DMS 273 (cell line): ENCODE measurements around the gene PRIM2.
A peak's percentile ranks its signal among the peaks of the same experiment; 100 is the strongest.
"Not testable (repeated sequence)": the region's sequence is repeated elsewhere in the genome, so short reads cannot be mapped to it uniquely, and the experiment has no call there.

Experiments
- DNase-seq: peaks from one replicate; lab custom pipeline; 2025; ENCODE audit not compliant: unreplicated experiment; lab: John Stamatoyannopoulos, UW

Gene PRIM2

DNA sequence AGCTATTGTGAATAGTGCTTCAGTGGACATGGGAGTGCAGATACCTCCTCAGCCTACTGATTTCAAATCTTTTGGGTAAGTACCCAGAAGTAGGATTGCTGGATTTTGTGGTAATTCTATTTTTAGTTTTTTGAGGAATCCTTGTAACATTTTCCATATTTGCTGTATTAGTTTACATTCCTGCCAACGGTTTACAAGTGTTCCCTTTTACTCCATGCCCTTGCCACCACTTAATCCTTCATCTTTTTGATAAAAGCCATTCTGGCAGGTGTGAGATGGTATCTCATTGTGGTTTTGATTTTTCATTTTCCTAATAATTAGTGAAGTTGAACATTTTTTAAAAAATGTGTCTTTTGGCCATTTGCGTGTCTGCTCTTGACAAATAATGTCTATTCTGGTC, 125.8 kb downstream of the PRIM2 start:
- not testable (repeated sequence) for DNase-seq

DNA sequence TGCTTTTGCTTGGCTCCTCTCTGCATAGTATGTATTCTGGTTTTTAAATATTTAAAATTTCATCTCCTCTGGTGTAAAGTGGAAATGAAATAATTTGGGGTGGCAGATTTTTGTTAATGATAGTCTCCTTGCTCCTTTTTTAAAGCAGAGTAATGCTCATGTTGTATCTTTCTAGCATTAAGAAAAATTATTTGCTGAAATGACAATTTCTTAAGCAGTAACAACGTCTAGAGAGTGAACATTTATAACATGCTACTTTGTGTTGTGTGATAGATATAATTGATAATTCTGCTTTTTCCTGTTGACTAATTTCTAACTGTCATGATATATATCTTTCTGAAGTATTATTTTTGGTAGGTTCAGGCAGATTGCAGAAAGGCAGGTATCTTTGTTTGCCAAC, 127.4 kb downstream of the PRIM2 start:
- not testable (repeated sequence) for DNase-seq

DNA sequence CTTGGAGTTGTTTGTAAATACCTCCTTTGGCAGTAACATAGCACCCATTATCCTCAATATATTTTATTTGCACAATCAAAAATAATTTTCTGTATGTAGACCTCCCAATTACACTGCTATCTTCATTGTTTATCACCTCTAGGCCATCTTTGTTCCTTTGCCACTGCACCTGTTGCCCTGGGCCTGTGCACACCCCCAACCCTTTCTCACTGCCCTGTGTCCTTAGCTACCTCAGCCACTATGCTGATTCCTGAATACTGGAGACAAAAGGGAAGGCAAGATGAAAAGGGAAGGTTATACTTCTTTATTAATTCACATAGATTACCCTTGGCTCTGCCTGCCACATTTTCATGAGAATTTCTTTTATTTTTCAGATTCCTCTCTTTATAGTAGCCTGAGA, 127.9 kb downstream of the PRIM2 start:
- DNase-seq = not testable (repeated sequence)

DNA sequence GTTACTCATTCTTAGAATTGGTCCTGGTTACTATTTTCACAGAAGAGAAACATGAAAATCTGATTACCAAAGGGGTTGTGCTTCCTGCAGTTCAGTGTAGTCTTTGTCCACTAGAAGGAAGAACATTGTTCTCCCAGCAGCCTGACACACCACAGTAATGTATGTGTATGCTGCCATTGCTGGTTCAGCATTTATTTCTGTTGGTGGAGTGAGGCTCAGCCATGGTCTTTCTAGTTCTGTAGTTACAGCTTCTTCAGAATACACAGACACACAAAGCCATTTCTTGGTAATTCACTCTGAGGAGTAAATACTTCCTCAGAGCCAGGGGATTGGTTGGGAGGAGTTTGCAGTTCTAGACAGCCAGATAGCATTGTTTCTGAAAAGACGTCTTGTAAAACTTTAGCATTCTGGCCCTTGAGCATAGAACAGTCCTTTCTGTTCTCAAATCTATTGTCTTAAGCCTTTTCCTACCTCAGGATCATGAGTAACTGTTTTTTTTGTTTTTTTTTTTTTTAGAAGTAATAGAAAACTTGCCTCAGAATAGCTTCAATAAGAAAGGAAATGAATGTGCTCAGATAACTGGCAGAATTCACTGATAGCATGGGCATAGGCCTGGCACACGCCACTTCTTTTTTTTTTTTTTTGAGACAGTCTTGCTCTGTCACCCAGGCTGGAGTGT, 128.5 kb downstream of the PRIM2 start:
- not testable (repeated sequence) for DNase-seq

DNA sequence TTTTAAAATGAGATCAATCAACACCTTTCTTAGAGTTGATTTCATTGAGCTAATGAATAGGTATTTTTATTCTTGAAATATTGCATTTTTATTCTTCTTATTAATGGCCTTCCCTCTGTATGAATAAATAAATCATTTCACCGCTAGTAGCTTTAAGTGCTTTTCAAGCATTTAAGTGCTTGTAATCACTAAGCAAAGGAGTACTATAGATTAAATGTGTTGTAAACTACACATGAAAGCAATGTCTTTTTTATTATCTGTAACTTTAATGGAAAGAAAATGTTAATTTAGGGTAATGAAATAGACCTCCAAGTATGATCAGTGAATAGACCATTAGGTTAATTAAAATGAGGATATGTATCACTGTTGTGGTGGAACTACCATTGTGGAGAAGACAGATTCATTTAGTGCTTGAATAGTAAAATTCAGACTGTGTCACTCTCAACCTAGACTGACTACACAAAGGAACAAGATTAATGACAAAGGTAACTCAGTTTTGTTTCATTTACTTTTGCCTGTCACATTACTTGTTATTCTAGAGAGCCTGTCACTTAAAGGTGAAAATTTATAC, 132.2 kb downstream of the PRIM2 start:
- not testable (repeated sequence) for DNase-seq

DNA sequence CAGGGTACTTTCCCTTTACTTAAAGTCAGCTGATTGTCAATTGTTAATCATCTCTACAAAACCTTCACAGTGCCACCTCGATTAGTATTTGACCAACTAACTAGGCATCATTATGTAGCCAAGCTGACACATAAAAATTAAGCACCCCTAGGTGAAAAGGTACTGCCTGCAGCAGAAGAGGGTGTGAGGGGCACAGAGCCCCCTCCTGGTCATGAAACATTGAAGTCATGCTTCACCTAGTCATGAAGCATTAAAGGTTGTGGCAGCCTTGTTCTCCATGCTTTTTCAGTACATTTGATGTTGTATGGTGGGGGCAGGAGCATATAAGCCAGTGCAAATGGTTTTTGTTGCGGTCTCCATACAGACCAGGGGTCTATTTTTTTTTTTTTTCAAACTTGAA, 142.4 kb downstream of the PRIM2 start:
- not testable (repeated sequence) for DNase-seq

DNA sequence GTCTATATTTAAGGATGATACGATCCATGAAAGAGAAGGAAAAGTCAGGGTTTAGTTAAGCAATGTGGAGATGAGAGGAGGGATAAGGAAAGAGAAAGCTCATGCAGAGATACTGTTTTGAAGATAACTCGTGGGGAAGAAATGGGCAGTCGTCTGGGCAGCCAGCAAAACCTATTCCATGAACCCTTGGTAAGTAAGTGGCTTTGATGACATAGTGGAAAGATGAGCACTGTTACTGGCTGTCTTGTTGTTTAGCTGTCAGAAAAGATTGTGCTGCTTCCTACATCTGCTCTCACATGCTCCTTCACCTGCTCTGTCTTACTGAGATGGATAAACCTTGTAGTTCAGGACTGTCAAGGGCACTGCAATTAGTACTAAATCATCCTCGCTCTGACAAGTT, 143.6 kb downstream of the PRIM2 start:
- not testable (repeated sequence) for DNase-seq

DNA sequence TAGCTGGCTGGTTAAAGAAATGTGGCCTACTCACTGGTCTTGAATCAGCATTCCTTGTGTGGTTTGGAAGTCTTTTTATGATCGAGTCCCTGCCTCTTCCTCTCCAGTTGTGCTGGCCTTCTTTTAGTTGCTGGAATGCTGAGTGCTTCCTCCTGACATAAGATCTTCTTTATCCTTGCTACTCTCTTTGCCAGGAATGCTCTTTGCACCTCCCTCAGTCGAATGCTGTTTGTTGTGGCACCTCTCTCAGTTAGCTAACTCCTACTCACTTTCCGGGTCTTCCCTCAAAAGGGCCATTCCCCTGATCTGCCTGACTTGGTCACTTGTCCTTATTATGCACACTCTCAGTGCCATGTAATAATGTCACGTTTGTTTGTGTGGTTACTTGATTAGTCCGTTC, 146.4 kb downstream of the PRIM2 start:
- DNase-seq = not testable (repeated sequence)

DNA sequence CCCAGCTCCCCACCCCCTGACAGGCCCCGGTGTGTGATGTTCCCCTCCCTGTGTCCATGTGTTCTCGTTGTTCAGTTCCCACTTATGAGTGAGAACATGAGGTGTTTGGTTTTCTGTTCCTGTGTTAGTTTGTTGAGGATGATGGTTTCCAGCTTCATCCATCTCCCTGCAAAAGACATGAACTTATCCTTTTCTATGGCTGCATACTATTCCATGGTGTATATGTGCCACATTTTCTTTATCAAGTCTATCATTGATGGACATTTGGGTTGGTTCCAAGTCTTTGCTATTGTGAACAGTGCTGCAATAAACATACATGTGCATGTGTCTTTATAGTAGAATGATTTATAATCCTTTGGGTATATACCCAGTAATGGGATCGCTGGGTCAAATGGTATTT, 148.5 kb downstream of the PRIM2 start:
- DNase-seq = not testable (repeated sequence)

DNA sequence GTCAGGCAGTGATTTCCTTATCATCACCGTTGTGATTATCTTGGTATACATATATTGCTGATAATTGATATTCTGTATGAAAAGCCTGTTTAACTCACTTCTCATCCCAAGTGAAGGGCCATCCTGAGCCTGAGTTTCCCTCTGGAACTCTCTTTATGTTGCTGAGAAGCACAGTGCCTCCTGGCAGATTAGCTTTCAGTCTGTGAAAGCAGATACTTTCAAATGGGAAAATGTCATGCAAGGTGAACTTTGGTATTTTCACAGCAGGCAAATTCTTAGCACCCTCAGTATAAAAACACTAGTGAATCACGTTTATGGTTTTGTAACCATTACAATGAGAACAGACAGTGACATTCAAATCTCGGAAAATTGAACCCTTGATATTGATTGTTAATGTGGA, 151.6 kb downstream of the PRIM2 start:
- DNase-seq = peak; percentile 13

DNA sequence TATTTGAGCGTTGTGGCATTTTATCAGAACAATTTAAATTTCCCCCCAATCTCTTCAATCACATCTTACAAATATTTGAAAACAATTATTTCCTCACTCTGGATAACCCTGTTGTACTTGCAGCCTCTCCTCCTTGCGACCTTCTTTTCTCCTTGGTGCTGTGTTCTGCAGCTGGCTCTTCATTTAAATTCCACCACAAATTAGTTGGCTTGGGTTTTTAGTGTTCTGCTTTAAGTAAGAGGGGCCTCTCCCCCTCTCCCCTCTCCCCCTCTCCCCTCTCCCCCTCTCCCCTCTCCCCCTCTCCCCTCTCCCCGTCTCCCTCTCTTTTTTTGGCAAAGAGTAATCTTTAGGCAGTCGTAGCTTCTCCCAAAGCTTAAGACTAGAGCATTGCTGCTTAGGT, 152.7 kb downstream of the PRIM2 start:
- not testable (repeated sequence) for DNase-seq

DNA sequence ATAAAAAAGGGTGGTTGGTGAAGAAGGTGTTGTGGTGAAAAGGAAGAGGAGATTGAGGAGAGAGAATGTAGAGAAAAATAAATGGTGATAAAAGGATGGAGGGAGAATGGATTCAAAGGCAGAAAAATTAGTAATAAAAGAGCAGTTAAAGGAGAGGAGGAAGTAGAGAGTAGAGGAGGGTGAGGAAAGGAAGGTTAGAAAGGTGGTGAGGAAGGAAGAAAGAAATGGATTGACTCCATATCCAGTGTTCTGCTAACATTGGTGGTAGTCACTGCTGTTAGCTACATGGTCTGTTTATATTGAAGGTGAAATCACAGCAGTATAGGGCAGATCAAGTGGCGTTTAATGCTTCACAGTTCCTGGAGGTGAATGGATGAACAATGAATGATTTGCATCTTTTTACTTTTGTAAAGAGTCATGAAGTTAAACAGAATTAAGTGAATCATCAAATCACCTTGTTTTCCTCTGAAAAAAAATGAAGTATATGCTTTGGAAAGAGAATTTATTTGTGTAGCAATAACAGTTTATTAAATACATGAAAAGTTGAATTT, 154.0 kb downstream of the PRIM2 start:
- not testable (repeated sequence) for DNase-seq

DNA sequence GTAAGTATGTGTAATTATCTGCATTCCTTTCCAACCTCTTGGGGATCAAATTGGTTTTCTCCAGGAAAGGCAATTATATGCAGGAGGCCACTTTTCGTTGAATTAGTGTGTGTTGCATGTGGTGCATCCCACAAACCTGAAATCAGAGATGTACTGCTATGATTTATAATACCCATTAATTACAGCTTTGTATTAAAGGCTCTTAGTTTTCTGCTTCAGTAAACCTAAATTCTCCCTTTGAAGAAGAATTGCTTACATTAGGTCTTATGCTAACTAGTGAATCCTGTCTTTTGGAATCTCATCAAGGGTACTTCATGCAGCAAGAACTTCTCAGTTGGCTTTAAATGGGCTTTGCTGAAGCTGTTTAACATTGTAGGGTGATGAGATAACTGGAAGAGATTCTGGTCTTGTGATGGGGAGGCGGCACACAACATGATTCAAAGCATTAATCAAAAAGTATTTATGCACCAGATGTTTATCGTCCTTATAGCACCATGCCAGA, 155.5 kb downstream of the PRIM2 start:
- DNase-seq = peak; percentile 88

DNA sequence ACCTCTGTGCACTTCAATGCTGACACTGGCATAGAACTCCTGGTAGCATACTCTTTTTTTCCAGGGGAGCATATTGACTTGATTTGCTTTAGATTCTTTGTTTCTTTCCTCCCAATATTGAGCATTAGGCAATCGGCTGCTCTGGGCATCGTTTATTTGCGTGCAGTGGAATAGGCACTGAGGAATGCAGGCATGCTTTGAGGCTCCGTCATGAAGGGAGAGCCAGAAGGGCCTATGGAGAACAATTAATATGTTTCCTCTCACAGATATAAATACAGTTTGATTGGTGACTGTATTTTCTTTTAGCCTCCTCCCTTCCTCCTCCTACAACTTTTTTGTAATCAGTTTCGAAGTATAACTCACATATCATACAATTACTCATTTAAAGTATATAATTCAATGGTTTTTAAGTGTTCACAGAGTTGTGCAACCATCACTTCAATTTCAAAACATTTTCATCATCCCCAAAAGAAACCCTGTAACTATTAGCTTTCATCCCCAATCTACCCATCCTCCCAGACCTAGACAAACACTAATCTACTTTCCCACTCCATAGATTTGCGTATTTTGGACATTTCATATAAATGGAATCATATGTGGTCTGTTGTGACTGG, 157.5 kb downstream of the PRIM2 start:
- not testable (repeated sequence) for DNase-seq

DNA sequence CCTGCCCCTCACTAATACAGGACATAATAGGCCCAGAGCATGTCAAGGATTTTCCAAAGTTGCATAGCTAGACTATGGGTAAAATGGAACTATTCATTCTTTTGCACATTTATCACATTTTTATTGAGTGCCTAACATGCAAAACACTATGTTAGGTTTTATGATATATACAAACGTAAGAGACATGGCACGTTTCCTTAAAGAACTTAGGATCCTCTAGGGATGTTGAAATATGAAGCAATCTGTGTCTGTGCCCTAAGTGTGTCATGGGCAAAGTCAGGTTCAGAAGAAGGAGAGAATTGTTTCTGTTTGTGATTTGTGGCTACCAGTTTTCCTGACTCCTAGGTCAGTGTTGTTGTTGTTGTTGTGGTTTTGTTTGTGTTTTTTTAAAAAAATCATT, 158.2 kb downstream of the PRIM2 start:
- DNase-seq = not testable (repeated sequence)

DNA sequence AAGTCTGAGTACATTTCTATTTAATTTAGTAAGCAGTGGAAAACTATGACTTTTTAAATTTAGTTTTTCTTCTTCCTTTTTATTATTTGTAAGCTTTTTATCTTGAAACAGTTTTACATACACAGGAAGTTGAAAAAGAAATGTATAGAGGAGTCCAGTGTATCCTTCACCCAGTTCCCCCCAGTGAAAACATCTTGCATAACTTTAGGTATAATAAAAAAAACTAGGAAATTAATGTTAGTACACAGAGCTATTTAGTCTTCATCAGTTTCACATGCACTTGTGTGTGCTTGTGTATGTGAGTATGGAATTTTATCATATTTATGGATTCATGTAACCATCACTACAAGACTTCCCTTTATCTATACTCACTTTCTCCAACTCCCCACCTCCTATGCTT, 162.8 kb downstream of the PRIM2 start:
- DNase-seq = not testable (repeated sequence)

DNA sequence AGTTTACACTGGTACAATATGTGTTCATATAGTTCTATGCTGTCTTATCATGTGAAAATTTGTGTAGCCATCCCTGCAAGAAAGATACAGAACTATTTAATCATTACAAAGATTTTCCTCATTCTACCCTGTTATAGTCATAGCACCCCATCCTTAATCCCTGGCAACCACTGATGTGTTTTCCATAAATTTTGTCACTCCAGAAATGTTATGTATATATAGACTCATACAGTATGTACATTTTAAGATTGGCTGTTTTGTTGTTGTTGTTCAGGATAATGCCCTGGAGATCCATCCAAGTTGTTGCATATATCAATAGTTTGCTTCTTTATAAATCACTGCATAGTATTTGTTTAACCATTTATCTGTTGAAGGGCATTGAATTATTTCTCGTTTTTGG, 163.7 kb downstream of the PRIM2 start:
- not testable (repeated sequence) for DNase-seq

DNA sequence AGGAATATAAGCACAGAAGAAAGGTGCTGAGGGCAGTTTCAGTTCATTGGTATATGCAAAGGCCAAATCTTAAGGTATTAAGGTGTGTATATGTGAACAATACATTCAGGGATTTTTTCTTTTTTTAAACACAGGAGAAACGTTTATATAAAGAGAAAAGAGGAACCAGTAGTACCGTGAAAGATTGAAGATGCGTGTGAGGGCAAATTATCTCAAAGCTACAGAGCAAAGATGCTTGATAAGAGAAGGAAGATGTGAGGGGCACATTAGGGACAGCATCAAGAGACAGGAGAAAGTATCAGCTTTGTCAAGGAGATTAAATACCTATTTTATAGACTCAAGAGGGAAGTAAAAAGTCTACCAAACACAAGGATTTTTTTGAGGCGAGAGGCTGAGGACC, 165.0 kb downstream of the PRIM2 start:
- not testable (repeated sequence) for DNase-seq

DNA sequence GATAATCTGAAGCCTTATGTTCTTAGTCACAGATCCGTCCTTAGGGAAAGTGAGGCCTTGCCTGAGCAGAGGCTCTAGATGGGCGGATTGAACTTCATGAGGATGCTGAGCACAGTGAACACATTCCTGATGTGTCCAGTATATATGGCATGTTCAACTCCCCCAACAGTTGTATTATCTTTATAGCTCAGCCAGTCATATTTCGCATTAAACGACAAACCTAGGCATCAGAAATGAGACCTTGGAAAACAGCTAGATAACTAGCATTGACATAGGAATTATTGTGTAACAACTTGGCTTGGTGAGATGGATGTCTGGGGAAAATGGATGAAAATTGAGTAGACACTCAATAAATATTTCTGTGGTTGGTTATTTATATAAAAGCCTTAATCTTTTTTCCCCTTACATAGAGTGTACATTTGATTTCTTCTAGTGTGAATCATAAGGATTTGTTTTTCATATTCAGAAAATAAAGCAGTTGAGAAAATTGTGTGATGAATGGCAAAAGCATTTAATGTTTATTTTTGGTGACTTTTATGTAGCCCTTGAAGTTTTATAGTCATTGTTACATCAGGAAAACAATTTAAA, 169.2 kb downstream of the PRIM2 start:
- DNase-seq = not testable (repeated sequence)

DNA sequence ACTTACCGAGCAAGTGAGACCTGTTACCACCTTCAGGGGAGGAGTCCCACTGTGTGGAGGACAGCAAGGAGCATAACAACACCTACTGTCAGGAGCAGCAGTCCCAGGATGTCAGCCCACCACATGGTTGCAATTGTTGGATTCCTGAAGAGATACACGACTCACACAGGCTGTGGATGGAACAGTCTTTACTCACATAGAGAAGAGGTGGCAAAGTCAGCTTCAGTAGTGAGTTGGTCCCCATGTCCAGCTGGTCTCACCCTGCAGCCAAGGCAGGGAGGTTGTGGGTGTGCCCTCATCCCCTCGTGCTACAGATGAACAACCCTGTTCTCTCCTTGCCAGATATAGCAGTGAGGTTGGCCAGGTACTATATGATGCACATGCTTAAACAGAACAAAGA, 171.1 kb downstream of the PRIM2 start:
- not testable (repeated sequence) for DNase-seq

DNA sequence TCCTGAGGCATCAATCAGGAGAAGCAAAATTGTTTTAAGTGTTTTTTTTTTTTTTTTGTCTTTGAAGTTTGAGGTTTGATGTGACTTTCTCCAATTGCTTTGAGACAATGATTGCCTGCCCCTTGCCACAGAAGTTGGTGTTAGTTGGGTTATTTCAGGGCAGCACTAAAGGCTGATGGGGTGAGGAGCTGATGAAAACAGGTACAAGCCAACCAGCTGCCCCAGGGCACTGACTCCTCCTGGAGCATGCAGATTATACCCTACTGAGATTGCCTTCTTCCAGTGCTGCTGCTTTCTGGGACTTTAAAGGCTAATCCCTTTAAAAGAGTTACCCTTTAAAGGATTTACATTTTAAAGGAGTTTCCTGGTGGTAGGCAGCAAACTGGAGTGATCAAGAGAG, 172.5 kb downstream of the PRIM2 start:
- not testable (repeated sequence) for DNase-seq
